Activated CD4-positive, alpha-beta T cell treated with anti-CD3 and anti-CD28 coated beads, Interleukin-2, amount 50 U/mL, for 16 hours (primary cell): Measurements from ENCODE around the gene KCNQ1.

Experiments used
- DNase-seq: peaks from one replicate; pipeline ENCODE4 v3.0.0-alpha.2; 2020

The KCNQ1 gene

DNA sequence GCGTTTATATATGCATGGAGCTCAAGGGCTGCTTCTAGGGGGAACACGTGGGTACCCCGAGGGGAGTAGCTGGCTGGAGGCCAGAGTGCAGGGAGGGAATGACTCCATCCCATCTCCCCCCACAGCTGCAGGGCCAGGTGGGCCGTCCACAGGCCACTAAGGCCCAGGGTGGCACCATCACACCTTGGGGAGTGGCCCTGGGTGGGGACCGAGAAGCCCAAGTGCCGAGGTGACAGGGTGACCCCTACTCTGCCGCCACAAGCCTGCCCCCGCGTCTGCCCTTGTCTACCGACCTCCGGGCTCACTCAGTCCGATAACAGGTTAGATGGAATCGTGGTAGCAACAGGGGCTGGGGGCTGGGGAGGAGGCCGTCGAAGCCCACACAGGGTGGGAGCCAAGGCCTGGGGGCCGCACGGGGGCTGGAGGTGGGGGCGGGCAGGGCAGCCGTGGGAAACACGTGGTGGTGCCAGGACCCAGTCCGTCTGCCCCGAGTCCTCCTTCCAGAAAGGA lies 129.3 kb downstream of the KCNQ1 start:
- DNase-seq: no peak

DNA sequence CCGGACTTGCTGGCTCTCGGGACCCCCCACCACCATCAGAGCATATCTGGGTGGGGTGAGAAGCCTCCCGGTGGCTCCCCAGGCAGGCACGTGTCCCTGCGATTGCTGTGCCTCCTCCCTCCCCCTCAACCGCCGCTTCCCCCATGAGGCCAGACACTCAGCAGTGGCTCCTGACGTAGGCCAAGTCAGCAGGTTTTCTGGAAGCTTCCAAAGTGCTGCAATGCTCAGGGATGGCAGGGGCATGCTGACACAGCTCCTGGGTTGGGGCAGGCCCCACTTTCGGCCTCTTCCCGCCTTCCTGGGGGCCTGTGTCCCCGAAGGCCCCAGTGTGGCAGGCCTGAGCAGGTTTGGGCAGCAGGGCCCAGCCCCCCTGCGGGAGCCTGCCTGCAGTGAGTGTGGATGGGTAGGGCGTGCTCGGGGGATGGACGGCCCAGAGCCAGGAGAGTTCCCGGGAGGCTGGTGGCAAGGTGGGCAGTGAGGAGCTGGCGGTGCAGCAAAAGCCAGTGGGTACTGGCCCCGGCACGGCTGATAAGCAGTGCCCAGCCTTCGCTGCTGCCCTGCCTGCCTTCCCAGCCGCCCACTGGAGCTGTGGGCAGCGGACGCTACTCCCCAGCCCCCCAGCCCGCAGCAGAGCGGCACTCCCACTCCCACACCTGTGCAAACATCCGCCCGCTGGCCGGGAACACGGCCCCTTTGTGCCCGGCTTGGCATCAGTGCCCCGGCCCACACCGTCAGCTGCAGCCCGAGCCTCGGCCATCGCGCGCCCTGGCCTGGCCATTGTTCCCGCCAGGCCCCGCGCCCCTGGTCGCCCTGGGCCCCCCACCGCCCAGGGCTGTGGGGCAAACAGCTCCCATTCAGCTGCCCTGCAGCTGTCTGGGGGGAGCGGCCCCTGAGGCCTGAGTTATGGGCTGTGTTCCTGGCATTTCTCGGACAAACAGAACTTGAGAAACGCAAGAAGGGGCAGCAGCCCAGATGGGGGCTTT lies 130.0 kb downstream of the KCNQ1 start:
- no peak for DNase-seq

DNA sequence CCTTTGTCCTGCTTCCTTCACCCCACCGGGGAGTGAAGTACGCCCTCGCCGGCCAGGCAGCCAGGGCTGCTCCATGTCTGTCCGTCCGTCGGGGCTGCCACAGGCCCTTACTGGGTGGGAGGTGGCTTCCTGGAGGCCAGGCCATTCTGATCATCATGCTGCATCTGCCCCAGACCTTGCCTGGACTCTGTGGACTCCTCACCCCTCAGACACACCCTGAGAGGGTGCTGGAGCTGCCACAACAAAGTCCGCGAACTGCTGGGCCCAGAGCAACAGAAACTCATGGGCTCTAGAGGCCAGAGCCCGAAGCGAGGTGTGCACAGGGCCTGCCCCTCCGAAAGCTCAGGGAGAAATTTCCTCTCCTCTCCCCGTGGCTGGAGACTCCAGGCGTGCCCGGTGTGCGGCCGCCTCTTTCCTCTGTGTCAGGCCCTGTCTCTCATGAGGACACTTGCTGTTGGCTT lies 130.8 kb downstream of the KCNQ1 start:
- no peak for DNase-seq

DNA sequence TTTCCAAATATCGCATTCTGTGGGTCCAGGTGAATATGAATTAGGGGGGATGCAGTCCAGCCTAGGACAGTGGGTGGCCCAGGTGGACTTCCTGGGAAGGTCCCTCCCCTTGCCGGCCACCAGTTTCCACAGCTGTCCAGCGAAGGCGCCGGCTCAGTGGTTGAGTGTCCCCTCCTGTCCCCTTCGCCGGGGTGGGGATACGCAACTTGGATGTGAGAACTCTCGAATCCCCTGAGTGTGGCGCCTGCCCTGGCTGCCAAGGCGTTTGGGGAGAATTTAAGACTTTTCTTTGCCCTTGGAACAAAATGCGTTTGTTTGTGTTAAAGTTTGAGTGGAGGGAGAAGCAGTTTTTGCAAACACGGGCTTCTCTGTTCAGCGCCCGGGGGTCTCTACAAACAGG lies 131.3 kb downstream of the KCNQ1 start:
- DNase-seq: no peak

DNA sequence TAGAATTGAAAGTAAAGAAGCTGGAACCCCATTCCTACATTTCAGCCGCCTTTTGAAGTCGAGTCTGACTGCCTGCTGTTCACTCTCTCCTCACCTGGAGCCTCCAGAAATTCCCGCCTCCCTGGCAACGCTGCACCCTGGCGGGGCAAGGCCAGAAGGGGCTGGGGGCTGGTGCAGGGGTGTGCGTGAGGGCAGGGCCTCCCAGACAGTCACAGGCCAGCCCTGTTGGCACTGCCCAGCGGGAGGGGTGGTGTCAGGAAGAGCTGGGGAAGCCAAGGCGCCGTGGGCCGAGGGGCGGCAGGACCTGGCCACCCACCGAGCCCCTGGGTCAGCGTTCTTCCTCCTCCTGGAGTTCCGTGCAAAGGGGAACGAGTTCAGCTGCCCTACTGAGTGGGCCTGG lies 131.7 kb downstream of the KCNQ1 start:
- no peak for DNase-seq

DNA sequence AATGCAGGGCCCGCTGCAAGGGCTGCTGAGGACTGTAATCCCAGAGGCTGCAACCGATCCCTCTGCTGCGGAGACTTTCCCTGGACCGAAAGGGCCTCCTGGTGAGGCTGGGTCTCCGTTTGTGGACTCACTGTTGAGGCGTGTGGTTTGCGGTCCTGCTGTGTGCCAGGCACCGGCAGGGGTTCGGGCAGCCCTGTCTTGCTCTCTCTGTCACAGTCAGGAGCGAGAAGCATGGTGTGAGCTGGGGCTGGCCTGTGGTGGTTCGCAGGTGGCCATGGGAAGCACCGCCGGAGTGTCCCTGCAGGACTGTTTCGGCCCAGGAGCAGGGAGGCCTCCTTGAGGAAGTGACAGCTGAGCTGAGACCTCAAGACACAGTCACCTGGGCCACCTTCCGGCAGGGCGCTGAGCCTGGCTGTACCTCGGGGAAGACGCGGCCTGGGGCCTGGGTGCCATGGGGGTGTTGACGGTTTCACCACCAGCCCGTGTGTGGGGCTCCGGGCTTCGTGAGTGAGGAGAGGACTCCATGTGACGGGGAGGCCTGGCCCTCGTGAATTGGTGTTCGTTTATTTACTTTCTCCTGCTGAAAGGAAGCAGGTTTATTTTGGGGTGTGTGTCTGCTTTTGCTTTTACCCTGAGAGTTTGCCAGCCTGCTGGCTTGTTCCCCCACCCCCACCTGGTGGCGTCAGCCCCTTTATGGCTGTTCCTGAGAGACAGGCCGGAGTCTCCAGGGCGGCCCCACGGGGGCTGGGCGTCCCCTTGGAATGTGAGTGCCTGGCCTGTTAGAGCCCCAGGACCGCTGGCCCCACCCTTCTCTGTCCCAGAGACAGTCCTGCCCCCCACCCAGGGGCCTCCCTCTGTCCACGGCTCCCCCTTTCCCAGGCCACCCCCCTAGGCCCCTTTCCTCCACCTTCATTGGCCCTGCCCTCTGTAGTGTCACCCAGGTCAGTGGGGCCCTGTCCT lies 132.5 kb downstream of the KCNQ1 start:
- no peak for DNase-seq

DNA sequence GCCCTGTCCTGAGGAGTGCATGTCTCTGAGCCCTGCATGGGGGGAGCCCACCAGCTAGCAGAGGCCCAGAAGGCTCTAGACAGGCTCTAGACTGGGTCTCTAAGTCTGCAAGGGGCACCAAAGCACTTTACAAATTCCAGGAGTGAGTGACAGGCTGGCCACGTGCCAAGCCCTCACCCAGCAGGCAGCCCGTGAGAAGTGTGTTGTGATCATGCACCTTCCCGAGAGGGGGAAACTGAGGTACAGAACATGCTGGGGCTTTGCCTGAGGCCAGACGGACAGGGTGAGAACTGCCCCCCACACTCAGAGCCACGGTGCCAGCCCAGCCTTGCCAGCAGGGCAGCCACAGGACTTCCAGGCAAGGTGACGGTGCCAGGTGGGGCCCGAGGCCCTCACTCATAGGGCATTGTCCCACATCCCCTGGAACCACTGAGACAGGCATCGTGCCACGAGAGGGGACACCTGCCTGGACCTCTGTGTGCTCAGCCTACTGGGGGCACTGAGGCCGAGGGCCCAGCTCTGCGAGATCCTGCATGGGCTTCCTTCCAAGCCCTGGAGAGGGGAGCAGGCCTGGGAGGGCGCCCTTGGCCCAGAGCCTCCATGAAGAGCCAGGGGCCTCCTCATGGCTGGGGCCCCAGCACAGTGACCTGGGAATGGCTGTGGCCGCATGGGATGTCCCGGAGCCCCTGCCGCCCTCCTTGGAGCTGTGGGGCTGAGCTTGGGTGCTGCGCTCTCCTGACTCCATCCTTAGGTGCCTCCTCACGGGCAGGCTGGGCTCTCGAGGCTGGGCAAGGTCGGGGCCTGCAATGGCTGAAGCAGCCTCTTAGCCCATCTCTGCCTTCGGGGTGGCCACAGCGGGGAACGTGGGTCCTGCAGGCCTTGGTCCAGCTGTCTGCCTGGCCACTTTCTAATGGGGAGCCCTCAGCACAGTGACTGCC lies 133.5 kb downstream of the KCNQ1 start:
- DNase-seq: no peak

DNA sequence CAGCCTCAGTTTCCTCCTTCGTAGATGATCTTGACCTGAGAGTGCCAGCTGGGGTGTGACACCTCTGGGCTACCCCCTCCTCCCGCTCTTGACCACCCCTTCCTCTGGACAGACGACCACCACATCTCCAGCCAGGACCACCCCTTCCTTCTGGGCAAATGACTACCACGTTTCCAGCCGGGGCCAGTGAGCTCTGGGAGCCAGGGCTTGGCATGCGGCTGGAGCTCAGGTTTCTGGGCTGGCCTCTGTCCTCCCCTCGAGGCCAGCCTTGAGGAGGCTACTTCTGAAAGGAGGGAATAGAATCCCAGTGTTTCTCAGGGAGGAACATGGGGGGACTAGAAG lies 134.1 kb downstream of the KCNQ1 start:
- DNase-seq: no peak

DNA sequence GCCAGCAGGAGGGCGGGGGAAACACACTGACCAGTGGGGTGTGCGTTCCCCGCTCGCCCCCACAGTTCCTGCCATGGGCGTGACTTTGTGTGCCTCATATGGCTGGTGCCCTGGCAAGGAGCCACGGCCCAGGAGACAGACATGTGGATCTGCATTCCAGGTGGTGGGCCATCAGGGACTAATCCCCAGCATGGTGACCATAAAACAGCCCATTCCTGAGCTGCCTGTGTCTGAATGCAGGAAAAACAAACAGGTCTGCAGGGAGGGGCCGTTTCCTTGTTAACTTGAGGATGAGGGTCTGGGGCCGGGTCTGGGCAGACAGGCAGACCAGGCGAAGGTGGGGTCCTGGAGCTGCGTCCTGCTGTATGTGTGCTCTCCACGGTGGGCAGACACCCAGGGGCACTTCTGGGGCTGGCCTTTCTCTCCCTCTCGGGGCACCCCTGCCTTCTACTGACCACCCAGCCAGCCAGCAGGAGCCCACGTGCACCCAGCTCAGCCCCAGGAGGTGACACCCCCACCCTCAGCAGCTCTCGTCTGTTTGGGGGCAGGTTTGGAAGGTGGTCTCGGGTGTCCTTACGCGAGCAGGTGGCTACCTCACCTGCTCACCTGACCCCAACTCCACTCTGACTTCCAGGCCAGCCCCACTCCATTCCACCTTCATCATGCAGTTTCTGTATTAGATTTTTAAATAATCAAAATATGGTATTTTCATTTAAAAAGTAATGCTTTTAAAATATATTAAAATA lies 134.7 kb downstream of the KCNQ1 start:
- no peak for DNase-seq

DNA sequence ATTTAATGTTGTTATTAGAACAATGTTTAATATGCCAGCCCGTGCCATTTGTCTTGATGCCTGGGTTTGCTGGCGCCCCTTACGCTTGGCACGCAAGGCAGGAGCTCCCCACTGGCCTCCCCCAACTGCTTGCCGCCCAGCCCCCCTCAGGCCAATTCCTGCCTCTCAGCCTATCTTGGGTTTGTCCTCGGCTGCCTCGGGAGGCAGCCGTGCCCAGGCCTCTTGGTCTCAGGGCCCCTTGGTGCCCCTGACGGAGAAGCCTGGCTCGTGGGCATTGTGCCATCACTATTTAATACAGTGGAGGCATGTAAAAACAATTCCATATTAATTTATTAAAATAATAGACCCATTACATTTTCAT lies 135.2 kb downstream of the KCNQ1 start:
- no peak for DNase-seq

DNA sequence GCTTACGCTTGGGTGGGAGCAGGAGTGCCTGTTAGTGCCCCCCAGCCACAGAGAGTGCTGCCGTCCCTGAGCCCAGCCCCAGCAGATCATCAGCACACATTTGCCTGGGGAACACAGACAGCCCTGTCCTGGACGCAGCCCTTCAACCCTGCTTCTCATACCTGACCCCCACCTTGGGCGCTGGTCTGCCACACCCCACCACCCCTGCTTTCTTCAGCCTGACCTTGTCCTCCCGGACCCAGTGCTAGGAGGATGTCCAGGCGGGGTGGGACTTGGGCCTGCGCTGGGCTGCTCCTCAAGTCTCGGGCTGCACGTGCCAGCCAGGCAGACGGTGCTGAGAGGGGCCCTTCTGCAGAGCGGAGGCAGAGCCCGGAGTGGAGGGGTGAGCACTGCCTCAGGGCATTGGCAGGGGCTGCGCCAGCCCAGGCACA lies 135.8 kb downstream of the KCNQ1 start:
- DNase-seq: no peak

DNA sequence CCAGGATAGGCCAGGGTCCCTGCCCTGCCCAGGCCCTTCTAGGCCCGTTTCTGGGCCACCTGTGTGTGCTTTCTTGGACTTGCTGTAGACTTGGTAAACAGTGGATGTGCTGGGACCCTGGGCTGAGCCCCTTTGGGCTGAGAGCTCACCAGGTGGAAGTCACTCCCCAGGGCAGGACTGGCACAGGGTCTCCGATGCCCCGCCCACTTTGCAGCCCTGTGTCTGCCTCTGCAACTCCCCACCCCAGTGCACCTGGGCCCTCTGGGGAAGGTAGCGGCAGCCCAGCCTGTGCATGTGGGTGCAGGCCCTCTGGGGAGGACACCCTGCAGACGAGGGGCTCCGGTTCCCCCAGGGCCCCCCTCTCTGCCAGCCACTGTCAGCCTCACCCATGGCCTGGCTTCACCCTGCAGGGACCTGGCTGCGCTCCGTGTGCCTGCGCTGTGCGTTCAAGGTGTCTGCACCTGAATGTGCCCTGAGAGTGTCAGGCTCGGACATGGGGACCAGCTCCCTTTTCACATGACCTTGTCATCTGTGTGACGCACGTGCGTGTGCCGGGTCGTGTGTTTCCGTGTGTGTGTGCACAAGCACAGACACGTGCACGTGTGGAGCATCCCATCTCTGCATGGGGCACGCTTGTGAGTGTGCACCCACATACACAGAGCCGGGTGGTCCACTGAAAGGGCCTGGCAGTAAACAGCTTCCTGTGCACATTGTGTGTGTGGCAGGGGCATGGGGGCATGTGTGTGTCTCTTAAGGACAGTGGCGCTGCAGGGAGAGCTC lies 136.5 kb downstream of the KCNQ1 start:
- no peak for DNase-seq

DNA sequence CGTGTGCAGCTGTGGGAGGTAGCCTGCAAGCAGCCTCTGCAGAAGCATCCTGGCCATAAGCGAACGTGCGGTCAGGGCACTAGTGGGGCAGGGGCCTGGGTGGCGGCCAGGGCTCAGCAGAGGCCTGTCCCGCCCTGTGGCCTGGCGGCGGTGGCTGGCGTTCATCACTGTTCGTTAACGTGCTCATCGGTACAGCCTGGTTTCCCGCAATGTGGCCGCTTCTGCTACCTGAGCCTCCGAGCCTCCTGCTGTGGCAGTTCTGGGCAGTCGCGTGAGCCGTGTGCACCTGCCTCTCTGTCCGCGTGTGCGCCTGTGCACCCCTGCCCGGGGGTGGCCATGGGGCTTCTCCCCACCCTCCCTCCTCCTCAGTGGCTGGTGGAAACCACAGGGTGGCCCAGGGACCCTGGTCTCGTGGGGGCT lies 137.1 kb downstream of the KCNQ1 start:
- no peak for DNase-seq

DNA sequence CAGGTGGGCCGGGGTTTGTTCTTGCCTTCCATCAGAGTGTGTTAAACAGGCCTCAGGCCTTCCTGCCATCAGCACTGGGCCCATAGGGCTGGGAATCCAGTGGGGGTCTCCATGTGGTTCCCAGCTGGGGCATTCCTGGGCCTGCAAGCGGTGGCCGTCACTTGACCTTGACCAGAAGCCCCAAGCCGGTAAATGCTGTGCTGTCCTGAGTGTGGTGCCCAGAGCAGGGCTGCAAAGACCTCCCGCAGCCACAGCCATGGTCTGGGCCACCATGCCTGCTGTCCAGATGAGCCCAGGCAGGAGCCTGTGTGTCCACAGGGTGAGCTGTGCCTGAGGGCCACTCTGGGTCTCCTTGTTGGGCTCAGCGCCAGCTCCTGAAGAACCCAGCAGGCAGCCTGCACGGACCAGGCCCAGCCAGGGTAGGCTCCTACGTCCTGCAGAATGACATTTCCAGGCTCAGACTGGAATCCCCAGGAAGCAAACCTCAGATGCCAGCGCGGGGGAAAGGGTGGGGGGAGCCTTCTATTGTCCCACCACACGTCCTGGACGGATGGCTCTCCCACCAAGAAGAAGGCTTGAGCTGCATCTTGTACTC lies 137.6 kb downstream of the KCNQ1 start:
- DNase-seq: no peak

DNA sequence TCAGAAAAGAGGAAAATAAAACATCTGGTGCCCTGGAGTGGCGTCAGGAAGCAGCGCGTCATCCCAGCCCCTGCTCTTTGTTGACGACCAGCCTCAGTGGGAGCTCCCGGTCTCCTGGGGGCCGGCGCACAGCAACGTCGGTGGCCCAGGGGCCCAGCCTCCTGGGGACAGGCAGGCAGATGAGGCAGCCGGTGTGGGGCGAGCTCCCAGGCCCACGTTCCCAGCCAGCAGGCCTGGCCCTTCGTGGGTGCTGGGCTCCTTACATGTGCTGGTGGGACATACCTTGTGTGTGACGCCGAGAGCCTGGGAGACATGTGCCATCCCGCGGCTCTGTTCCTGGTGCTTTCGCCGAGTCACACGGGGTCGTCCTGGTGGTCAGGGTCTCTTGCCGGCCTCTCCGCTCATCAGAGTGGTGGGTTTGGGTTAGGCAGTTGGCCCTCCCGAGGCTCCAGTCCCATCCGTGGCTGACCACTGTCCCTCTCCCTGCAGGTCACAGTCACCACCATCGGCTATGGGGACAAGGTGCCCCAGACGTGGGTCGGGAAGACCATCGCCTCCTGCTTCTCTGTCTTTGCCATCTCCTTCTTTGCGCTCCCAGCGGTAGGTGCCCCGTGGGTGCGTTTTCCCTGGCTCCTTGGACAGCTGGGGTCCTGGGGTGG lies 138.3 kb downstream of the KCNQ1 start:
- no peak for DNase-seq

DNA sequence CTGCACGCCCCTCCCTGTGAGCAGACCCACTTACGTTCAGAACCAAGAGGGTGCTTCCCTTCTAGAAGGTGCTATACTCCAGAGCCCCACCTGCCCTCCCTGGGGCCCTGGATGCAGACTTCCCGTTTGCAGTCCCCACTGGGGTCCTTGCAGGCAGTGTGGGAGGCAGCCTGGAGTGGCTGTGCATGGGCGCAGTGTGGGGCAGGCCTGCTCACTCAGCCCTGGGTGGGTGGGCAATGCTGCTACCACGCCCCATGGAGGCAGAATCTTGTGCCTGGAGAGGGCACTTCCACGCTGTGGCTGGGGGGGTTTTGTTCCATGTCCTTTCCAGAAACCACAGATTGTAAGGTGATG lies 138.8 kb downstream of the KCNQ1 start:
- no peak for DNase-seq

DNA sequence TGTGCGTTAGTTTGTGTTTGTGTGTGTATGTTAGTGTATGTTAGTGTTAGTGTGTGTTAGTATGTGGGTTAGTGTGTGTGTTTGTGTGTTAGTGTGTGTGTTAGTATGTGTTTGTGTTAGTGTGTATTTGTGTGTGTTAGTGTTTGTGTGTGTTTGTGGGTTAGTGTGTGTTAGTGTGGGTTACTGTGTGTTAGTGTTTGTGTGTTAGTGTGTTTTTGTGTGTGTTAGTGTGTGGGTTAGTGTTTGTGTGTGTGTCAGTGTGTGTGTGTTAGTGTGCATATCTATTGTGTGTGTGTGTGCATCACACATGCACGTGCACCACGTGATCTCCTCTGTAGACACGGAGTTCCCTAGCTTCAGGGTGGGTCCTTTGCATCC lies 139.6 kb downstream of the KCNQ1 start:
- no peak for DNase-seq

DNA sequence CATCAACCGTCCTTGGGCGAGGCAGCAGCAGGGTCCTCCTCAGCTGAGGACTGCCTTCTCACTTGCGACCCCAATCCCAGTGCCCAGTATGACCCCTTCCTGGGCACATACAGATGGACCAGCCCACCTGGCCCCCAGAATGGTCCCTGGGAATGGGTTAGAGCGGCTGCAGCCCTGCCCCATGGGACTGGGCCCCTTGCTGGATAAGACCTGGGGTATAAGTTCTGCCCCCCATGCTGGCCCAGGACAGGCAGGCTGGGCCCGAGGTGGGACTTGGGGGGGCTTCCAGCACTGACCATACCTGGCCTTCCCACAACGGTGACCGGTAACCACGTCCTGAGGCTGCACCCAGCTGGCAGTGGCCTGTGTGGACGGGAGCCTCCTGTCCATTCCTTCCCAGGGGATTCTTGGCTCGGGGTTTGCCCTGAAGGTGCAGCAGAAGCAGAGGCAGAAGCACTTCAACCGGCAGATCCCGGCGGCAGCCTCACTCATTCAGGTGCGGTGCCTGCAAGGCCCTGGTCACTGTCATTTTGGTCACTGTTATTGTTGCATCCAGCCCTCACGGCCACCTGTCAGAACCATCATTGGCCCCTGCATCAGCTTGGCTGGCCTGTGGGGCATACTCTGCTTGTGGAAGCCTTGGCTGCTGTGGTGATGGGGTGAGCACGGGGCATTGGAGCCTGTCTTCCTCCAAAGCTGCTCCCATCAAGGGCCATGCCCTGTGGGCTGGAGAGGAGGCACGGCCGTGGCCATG lies 140.2 kb downstream of the KCNQ1 start:
- no peak for DNase-seq

DNA sequence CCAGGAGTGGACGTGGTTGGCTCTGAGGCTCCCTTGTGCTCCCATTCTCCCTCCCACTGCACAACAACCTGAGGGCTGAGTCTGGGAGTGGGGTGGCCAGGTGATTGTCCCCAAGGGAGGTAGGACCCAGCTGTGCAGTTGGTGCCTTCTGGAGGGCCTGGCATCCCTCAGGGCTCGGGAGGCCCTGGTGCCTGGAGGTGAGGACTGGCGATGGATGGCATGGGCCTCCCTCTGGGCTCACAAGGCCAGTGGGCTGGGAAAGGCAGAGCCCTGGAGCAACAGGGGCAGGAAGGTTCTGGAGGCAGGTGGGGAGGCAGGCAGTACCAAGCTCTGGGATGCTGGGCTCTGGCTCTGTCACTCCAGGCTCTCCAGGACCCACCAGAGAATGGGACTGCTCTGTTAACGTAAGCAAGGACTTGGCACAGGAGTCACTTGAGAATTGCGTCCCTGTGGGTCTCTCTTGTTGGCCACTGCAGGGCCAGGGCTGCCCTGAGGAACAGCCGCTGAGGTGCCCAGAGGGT lies 140.8 kb downstream of the KCNQ1 start:
- no peak for DNase-seq
